GM12872 (cell line): ENCODE measurements around the gene CREBBP.

Source experiments
- TF ChIP-seq, protein P1 (sequence below): IDR thresholded peaks from 3 replicates; pipeline ENCODE4 v1.5.1; 2011; ENCODE audit warnings: low read depth, mild to moderate bottlenecking, low read length, moderate library complexity; ENCODE audit not compliant: insufficient read depth

CREBBP gene

DNA sequence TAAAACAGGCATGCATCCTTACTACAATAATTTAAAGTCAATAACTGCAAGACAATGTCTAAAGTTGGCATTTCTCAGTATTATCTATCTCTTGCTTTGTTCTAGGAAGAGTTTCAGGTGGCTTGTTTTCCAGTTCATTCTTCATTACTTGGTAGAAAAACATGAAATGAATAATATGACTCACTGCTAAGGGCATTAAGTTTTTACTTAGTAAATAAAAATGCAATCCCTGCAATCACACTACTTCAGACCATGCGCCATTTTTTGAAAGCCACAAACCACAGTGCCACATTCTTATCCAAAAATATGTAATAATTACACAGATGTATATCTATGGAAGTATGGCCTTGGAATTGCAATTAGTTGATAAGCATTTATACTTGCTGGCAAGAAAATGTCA is 55.4 kb downstream of the CREBBP start:
- TF ChIP-seq, protein P1, sequence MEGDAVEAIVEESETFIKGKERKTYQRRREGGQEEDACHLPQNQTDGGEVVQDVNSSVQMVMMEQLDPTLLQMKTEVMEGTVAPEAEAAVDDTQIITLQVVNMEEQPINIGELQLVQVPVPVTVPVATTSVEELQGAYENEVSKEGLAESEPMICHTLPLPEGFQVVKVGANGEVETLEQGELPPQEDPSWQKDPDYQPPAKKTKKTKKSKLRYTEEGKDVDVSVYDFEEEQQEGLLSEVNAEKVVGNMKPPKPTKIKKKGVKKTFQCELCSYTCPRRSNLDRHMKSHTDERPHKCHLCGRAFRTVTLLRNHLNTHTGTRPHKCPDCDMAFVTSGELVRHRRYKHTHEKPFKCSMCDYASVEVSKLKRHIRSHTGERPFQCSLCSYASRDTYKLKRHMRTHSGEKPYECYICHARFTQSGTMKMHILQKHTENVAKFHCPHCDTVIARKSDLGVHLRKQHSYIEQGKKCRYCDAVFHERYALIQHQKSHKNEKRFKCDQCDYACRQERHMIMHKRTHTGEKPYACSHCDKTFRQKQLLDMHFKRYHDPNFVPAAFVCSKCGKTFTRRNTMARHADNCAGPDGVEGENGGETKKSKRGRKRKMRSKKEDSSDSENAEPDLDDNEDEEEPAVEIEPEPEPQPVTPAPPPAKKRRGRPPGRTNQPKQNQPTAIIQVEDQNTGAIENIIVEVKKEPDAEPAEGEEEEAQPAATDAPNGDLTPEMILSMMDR, result no peak

GRCh38 chr16:3824121-3824795 is 56.3 kb downstream of the CREBBP start:
- TF ChIP-seq, protein P1, result no peak

DNA sequence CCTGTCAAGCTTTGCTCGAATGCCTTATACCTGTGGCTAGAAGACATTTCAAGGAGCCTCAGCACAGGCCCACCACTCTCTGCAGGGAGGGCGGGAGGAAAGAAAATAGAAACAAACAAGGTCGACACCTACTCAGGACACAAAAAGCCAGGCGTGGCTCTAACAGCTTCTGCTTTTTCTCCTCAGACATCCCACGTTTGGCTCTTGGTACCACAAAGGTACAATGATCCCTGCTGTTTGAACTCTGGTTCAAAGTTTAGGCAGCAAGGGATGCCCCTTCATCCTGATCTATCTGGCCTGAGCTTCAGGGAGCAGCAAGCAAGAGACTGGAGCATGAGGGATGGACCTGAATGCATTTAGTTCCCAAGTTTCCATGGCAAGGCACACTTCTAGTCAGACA is 57.1 kb downstream of the CREBBP start:
- TF ChIP-seq, protein P1, result no peak

DNA sequence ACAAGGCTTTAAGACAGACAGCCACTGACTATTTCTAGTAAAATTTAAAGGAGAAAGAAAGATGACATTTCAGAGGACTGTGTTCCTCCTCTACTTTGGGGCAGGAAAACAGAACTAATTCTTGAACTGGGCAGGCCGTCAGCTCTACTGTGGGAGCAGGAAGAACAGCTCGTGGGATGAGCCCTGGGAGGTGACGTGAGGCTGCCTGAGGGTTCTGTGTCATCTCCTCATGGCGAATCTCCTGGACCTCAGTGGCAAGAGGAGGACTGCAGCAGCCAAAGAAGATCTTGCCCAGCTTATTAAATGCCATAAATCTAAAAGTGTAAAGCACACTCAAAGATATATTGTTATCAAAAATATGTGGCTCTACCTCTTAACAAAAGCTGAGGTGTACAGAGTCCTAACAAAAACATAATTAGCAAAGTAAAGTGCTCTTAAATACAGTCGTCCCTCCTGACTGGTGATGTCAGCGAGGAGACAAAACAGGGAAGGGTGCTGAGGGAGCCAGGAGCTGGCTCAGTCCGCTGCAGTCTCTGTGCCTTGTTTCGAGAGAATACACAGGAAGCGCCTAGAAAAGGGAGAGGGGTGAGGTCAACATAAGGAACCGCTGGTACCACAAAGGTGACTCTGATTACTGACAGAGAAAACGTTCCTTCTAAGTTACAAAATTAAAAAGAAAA is 58.0 kb downstream of the CREBBP start:
- TF ChIP-seq, protein P1, result no peak

GRCh38 chr16:3821184-3821583 is 59.3 kb downstream of the CREBBP start:
- TF ChIP-seq, protein P1, result no peak

- TF ChIP-seq, protein P1, result no peak
Measured at GRCh38 chr16:3819746-3820724, 60.5 kb downstream of the CREBBP start.

DNA sequence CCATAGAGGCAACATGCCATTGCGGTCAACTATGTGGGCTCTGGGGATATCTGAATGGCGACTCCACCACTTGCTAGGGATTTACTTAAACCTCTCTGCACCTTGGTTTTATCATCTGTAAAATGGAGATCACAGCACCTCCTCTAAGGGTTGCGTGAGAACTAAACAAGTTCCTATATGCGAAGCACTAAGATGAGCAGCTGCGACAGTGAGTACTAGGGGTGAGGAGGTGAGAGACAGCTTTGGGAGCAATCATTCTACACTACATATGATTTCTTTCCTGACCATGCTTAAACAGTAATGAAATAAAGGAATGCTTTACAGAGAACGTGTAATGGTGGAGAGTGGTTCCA is 61.4 kb downstream of the CREBBP start:
- TF ChIP-seq, protein P1, result no peak
